Measurements from ENCODE around the gene SGCA. TPM values are rescaled to one million over a fixed set of nuclear protein-coding genes. Genes with fewer than 3 reads are reported as not detected.

Gene SGCA
- total and polyA plus RNA-seq, 9 of the 15 experiments (the other 6 are each of a cell fraction or from before 2014, with no cell fraction given): not detected

- no peak for TF ChIP-seq MCM7 (IDR thresholded peaks at IDR 0.05)
- TF ChIP-seq ZBTB12 (CRISPR knock-in tag; IDR thresholded peaks at IDR 0.05): peak; percentile 56; the same call in 1 of the 2 replicates
- no peak for TF ChIP-seq ILK (tag; IDR thresholded peaks at IDR 0.05; ENCODE audit: borderline replicate concordance, low read depth)
- TF ChIP-seq MXD1 (CRISPR knock-in tag; IDR thresholded peaks at IDR 0.05; ENCODE audit: borderline replicate concordance, poor library complexity, severe bottlenecking): no peak
- no peak for TF ChIP-seq ZNF780A (CRISPR knock-in tag; IDR thresholded peaks at IDR 0.05)
- no peak for TF ChIP-seq MXI1 (IDR thresholded peaks at IDR 0.05; ENCODE audit: low read depth, low read length)
- peak; percentile 65 for TF ChIP-seq RBM25 (IDR thresholded peaks at IDR 0.05; ENCODE audit: low read depth, low read length, severe bottlenecking)
- TF ChIP-seq ZNF583 (CRISPR knock-in tag; IDR thresholded peaks at IDR 0.05): peak; percentile 87
- TF ChIP-seq RFX1 (IDR thresholded peaks at IDR 0.05): no peak
- TF ChIP-seq ZNF668 (CRISPR knock-in tag; IDR thresholded peaks at IDR 0.05): peak; percentile 63; the same call in 1 of the 2 replicates
- TF ChIP-seq CEBPZ (IDR thresholded peaks at IDR 0.05; ENCODE audit: borderline replicate concordance, low read depth, low read length): no peak
- TF ChIP-seq SMARCA5 (IDR thresholded peaks at IDR 0.05): peak; percentile 99
- TF ChIP-seq MAFK (IDR thresholded peaks at IDR 0.05; ENCODE audit: low read length): no peak
- no peak for TF ChIP-seq CREB5 (CRISPR knock-in tag; IDR thresholded peaks at IDR 0.05)
- TF ChIP-seq CCNT2 (IDR thresholded peaks at IDR 0.05; ENCODE audit: borderline replicate concordance, extremely low read depth, insufficient read length, low read depth, low read length): no peak
- no peak for TF ChIP-seq ZBTB5 (IDR thresholded peaks at IDR 0.05)
- TF ChIP-seq RNF219 (CRISPR knock-in tag; IDR thresholded peaks at IDR 0.05): no peak
- TF ChIP-seq U2AF1 (optimal IDR thresholded peaks at IDR 0.05; ENCODE audit: low read depth, low read length): no peak
These were observed 42.8 kb downstream of the SGCA start (continued) for GRCh38 chr17:50208611-50209061.
